ENCODE measurements around the gene LRRIQ1.

Gene LRRIQ1

DNA sequence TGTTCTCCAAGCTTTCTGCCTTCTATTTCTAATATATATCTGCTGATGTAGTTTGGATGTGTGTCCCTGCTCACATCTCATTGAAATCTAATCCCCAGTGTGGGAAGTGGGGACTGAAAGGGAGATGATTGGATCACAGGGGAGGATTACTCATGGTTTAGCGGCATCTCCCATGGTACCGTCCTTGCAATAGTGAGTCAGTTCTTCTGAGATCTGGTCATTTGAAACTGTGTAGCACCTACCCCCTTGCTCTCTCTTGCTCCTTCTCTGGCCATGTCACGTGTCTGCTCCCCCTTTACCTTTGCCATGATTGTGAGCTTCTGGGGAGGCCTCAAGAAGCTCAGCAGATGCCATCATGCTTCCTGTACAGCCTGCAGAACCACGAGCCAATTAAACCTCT lies 217.7 kb downstream of the LRRIQ1 start:
- Mint-ChIP-seq H3K4me3 (no peak overlapping the region), H3K9me3 (peaks cover 9% of the 10 kb centered on the region), H3K36me3 (ENCODE audit: insufficient read depth) (no peaks in the 10 kb centered on the region), H3K27ac (ENCODE audit: low read depth) (no peak overlapping the region), H3K4me1 (no peaks in the 10 kb centered on the region), H3K27me3 (no peaks in the 10 kb centered on the region)
- DNase-seq (ENCODE audit: low spot score in 2 of 2) (no peak), ATAC-seq (replicated peaks; ENCODE audit: extremely low read depth, poor library complexity, severe bottlenecking) (no peak)

DNA sequence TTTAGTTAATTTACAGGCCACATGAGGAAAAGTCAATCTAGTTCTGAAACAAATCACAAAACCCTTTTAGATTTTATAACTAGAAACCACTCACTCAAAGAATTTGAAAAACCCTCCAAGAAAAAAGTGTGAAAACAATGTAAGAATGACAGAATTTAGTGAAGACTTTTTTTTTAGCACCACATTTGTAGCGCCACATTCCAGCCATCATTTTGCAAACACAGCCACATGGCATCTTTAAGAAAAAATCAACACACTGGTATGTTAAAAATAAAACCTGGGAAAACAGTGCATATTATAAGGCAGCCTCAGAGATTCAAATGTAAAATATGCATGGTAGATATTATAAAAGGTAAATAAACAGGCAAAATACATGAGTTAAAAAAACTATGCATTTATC lies 221.5 kb downstream of the LRRIQ1 start:
- DNase-seq (ENCODE audit: low spot score in 2 of 2) (no peak), ATAC-seq (replicated peaks; ENCODE audit: extremely low read depth, poor library complexity, severe bottlenecking) (no peak)
- H3K36me3 Mint-ChIP-seq (ENCODE audit: insufficient read depth), result no peaks in the 10 kb centered on the region
- H3K27ac Mint-ChIP-seq (ENCODE audit: low read depth), result no peak overlapping the region
- no peaks in the 10 kb centered on the region for H3K4me1 Mint-ChIP-seq
- H3K27me3 Mint-ChIP-seq, result no peaks in the 10 kb centered on the region
- peaks cover 6% of the 10 kb centered on the region for H3K9me3 Mint-ChIP-seq
- no peak overlapping the region for H3K4me3 Mint-ChIP-seq

DNA sequence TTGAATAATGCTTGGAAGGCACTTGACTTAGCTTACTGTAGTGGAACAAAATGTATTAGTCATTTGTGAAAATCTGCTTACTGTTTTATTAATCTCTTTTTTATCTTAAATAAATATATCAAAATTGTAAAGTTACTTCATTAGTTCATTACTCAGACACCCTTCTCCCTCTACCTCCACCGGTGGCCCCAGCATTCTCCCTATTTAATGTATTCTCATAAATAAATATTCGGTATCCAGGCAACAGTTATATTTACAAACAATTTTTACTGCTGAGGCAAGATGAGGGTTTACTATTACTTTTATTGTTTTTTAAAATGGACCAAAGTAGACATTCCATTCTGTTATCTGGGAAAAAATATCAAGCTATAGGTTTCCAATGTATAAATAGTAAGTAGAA lies 224.3 kb downstream of the LRRIQ1 start:
- no peak overlapping the region for H3K27ac Mint-ChIP-seq (ENCODE audit: low read depth)
- DNase-seq (ENCODE audit: low spot score in 2 of 2) (no peak), ATAC-seq (replicated peaks; ENCODE audit: extremely low read depth, poor library complexity, severe bottlenecking) (no peak)
- H3K36me3 Mint-ChIP-seq (ENCODE audit: insufficient read depth), result no peaks in the 10 kb centered on the region
- H3K4me3 Mint-ChIP-seq, result no peak overlapping the region
- no peaks in the 10 kb centered on the region for H3K4me1 Mint-ChIP-seq
- no peaks in the 10 kb centered on the region for H3K27me3 Mint-ChIP-seq
- no peaks in the 10 kb centered on the region for H3K9me3 Mint-ChIP-seq

DNA sequence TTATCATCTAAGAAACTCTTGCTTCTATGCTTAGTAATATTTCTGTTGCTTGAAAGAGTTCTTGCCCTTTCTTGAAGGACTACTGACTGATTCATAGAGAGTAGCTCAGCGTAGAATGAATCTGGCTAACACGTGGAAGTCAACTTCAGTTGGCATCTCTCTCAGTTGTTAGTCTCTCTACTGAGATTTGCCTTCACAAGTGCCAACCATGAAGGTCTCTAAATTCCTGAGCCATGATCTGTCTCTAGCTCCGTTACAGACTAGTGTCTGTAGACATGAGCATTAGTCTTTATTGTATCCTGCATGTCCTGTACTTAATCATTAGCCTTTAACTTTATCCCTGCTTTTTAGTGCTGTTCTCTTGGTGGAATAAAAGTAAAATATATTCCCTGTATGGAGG lies 224.7 kb downstream of the LRRIQ1 start:
- DNase-seq (ENCODE audit: low spot score in 2 of 2) (no peak), ATAC-seq (replicated peaks; ENCODE audit: extremely low read depth, poor library complexity, severe bottlenecking) (no peak)
- no peaks in the 10 kb centered on the region for H3K4me1 Mint-ChIP-seq
- H3K9me3 Mint-ChIP-seq, result no peaks in the 10 kb centered on the region
- H3K36me3 Mint-ChIP-seq (ENCODE audit: insufficient read depth), result no peaks in the 10 kb centered on the region
- no peaks in the 10 kb centered on the region for H3K27me3 Mint-ChIP-seq
- no peak overlapping the region for H3K27ac Mint-ChIP-seq (ENCODE audit: low read depth)
- no peak overlapping the region for H3K4me3 Mint-ChIP-seq

DNA sequence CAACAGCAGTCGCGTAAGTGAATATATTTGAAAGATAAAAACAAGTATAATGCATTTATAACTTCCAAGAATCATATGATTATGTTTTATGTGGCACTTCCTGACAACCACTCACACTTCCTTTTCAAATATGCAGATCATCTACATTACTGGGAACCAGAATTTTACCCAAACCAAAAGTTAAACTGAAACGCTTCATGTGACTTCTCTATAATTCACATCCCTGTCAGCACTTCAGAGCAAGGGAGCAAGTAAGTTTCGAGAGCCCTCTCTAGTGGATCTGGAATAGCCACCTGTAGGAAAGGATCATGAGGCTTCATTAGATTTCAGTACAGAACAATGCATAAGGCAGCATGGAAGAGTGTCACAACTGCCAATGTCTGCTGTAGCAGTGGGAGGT lies 230.2 kb downstream of the LRRIQ1 start:
- no peak for DNase-seq (ENCODE audit: low spot score in 2 of 2)
- no peak for ATAC-seq (replicated peaks; ENCODE audit: extremely low read depth, poor library complexity, severe bottlenecking)
- Mint-ChIP-seq H3K36me3 (ENCODE audit: insufficient read depth) (no peaks in the 10 kb centered on the region), H3K9me3 (no peaks in the 10 kb centered on the region), H3K27ac (ENCODE audit: low read depth) (no peak overlapping the region), H3K4me1 (no peaks in the 10 kb centered on the region), H3K4me3 (no peak overlapping the region), H3K27me3 (no peaks in the 10 kb centered on the region)

DNA sequence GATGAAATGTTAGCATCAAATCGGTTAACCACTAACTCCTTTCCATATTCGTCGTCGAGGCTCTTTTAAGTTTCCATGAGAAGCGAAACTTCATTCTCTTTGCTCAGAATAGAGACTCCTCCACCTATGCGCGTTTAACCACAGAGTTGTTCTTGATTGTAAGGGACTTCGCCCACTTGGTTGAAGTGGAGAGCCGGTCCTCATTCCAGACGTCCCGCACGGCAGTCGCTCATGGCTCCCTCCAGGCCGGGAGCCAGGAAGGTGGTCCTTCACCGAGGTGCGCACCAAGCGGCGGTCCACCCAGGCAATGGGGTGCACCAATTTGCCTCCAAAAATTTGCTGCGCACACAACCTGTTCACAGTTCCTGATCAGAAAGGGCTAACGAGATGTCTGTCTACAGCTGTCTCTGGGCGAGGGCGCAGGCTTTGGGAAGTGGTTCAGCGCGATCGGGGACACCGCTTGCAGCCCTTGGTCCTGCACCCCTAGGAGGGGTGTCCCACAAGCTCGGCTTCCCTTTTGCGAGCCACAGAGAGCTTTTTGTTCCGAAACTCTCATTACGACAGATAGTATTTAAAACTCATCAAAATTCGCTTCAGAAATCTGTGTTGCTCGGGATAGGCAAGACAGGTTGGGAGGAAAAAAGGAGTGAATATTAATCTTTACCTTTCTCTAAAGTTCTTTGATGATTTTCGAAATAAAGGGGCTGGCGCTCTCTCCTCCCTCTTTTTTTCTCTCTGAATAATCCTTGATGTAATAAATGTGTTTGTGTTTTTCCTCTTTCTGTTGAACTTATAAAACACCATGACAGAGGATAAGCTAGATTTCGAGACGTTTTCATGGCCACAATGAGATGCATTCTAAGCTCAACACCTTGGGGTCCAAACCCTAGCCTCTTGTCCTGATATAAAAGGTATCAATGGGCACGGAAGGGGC lies 237.5 kb downstream of the LRRIQ1 start:
- Mint-ChIP-seq H3K9me3 (peaks cover 9% of the 10 kb centered on the region), H3K4me3 (no peak overlapping the region), H3K27me3 (no peaks in the 10 kb centered on the region), H3K36me3 (ENCODE audit: insufficient read depth) (no peaks in the 10 kb centered on the region), H3K4me1 (no peaks in the 10 kb centered on the region), H3K27ac (ENCODE audit: low read depth) (no peak overlapping the region)
- DNase-seq (ENCODE audit: low spot score in 2 of 2) (no peak), ATAC-seq (replicated peaks; ENCODE audit: extremely low read depth, poor library complexity, severe bottlenecking) (no peak)

DNA sequence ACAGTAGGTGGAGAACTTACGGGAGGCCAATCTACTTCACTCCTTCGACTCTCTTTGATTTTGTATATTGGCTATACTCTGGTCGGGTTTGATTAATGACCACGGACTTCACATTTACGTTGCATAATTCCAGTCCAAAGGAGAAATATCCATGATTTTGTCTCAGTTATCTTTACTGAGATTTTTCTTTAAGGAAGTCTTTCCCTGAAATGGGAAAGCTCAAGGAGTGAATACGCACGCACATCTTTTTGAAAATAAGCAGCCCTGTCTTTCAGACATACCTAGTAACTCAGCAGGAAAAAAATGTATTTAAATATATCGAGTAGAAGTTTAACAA lies 238.1 kb downstream of the LRRIQ1 start:
- no peaks in the 10 kb centered on the region for H3K36me3 Mint-ChIP-seq (ENCODE audit: insufficient read depth)
- no peak for ATAC-seq (replicated peaks; ENCODE audit: extremely low read depth, poor library complexity, severe bottlenecking)
- H3K9me3 Mint-ChIP-seq, result peaks cover 9% of the 10 kb centered on the region
- no peaks in the 10 kb centered on the region for H3K27me3 Mint-ChIP-seq
- no peak for DNase-seq (ENCODE audit: low spot score in 2 of 2)
- H3K27ac Mint-ChIP-seq (ENCODE audit: low read depth), result no peak overlapping the region
- H3K4me1 Mint-ChIP-seq, result no peaks in the 10 kb centered on the region
- H3K4me3 Mint-ChIP-seq, result no peak overlapping the region

DNA sequence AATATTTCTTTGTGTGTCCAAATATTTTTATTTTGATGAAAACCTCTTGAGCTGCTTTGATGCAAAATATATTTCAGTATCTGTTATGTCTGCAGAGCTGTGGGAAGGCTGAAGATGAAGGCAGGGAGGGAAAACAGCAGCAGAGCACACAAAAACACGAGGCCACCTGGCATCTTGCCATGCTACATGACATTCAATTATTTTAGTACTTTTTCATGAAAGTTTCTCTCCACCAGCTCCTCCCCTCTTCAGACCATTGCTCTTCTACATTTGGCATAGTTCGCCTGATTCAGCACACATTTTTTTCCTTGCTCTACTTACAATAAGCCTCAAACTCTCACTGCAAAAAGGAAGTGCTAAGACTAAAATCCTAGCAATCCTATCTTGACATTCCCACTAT lies 239.2 kb downstream of the LRRIQ1 start:
- Mint-ChIP-seq H3K27ac (ENCODE audit: low read depth) (no peak overlapping the region), H3K9me3 (peaks cover 9% of the 10 kb centered on the region), H3K4me3 (no peak overlapping the region), H3K4me1 (no peaks in the 10 kb centered on the region), H3K36me3 (ENCODE audit: insufficient read depth) (no peaks in the 10 kb centered on the region), H3K27me3 (no peaks in the 10 kb centered on the region)
- DNase-seq (ENCODE audit: low spot score in 2 of 2) (no peak), ATAC-seq (replicated peaks; ENCODE audit: extremely low read depth, poor library complexity, severe bottlenecking) (no peak)

DNA sequence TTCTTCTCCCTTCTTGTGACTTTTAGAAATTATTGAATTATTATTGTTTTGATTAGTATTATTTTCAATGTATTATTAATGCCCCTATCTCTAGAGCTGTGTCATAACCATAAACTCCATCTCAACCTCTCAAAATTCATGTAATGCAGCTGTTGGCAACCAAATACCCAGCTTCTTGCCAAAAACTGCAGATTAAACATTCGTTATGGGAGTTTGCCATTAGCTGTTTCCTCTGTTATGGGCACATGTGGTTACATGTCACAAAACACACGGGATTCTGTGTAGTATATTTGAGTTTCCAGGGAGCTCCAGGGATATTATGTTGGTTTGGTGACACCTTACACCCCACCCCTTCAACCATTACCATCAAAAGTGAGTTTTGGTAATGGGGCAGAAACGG lies 241.0 kb downstream of the LRRIQ1 start:
- DNase-seq (ENCODE audit: low spot score in 2 of 2), result no peak
- no peak for ATAC-seq (replicated peaks; ENCODE audit: extremely low read depth, poor library complexity, severe bottlenecking)
- Mint-ChIP-seq H3K9me3 (peaks cover 9% of the 10 kb centered on the region), H3K27me3 (no peaks in the 10 kb centered on the region), H3K27ac (ENCODE audit: low read depth) (no peak overlapping the region), H3K4me3 (no peak overlapping the region), H3K4me1 (no peaks in the 10 kb centered on the region), H3K36me3 (ENCODE audit: insufficient read depth) (no peaks in the 10 kb centered on the region)

DNA sequence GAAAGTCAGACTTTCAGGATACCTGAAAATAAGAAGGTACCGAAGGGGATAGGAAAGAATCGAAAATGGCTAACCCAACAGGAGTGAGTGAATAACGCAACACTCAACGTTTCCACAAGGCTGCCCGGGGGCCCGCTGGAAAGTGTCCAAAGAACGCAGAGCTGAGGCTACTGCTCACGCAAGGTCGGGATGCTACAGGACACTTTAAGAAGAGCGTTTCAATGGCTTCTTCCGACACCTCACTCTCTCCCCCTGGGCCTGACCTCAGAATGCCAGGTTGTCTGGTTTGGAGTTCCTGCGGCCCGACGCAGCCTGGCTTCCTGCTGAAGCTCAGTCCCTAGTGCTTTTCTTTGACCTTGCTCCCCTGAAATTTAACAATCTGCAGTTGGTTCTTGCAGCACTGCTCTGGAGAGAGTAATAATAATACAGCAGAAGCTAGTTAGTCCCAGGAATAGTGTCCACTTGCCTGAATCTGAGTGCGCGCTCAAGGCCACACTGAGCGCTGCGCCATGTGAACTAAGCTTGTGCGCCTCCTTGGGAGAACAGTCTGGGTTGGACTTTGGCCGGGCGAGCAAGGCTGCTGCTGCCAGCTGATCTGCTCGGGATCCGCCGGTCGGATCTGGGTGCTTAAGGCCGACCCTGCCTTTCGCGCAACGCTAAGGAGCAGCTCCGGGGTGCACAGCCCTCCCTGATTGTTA lies 241.9 kb downstream of the LRRIQ1 start:
- DNase-seq (ENCODE audit: low spot score in 2 of 2) (no peak), ATAC-seq (replicated peaks; ENCODE audit: extremely low read depth, poor library complexity, severe bottlenecking) (no peak)
- no peak overlapping the region for H3K27ac Mint-ChIP-seq (ENCODE audit: low read depth)
- H3K36me3 Mint-ChIP-seq (ENCODE audit: insufficient read depth), result no peaks in the 10 kb centered on the region
- no peak overlapping the region for H3K4me3 Mint-ChIP-seq
- H3K4me1 Mint-ChIP-seq, result no peaks in the 10 kb centered on the region
- peaks cover 9% of the 10 kb centered on the region for H3K9me3 Mint-ChIP-seq
- H3K27me3 Mint-ChIP-seq, result no peaks in the 10 kb centered on the region

DNA sequence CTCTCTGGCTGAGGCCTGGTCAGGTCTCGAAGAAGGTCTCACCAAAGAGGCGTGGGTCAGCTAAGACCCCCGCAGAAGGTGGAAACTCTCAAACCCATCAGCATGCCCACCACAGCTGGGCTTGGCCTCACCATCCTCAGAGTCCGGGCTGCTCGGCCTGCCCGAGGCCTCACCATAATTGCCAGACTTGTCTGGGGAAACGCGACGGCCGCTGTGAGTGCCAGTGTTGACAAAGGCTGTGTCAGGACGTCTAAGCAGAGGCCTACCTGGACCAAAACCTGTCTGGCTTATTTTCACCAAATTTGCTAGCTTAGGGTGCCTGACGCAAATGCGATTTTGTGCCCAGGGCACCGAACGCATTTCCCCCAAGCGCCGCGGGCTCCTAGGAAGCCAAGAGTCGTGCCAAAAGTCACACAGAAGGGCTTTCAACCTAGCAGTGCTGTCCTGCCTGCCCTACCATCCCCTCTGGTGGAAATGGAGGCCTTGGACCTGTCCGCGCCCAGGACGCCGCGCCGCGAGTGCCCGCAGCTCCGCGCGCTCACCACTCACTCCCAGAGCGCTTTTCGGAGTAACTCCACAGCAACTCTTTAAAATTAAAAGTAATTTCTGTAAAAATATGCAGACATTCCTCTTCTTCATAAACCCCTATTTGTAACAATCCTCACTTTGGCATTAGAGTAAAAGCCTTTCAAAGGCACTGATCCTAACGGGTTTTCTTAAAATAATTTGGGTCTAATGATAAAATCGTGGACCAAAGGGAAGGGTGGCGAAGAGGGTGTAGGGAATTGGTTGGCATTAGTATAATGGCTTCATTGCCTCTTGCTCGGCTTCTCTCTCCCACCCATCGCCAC lies 242.7 kb downstream of the LRRIQ1 start:
- Mint-ChIP-seq H3K27me3 (no peaks in the 10 kb centered on the region), H3K27ac (ENCODE audit: low read depth) (no peak overlapping the region), H3K36me3 (ENCODE audit: insufficient read depth) (no peaks in the 10 kb centered on the region), H3K4me1 (no peaks in the 10 kb centered on the region), H3K9me3 (peaks cover 9% of the 10 kb centered on the region), H3K4me3 (no peak overlapping the region)
- no peak for DNase-seq (ENCODE audit: low spot score in 2 of 2)
- no peak for ATAC-seq (replicated peaks; ENCODE audit: extremely low read depth, poor library complexity, severe bottlenecking)

DNA sequence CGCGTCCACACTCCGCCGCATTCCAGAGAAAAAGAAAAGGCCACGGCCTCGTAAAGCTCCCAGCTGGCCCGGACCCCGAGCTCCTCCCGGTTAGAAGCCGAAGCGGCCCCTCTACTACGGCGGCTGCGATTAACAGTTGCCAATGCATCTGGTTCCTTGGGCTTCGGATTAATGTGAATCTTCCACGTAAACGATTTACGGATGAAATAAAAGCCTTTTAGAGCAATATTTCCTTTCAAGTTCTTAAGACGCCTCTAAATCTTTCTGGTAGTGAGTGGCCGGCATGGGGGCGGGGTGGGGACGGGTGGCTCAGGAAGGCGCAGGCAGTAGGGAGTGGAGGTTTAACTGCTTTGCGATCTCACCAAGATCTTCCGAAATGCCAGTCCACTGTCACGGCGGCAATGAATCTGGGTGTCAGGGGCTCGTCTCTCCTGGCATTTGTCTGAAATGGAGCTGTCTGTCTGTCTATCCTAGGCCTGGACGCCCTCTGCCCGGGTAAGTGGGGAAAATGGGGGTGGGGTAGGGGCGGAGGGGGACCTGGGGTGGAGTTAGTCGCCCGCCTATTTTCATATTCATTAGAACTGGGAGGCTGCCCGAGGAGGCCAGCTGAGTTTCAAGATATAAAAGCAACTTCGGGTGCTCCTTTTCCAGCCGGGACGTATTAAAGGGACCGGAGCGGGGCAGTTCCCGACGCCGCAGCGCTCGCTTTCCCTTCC lies 243.5 kb downstream of the LRRIQ1 start:
- no peaks in the 10 kb centered on the region for H3K27me3 Mint-ChIP-seq
- DNase-seq (ENCODE audit: low spot score in 2 of 2) (no peak), ATAC-seq (replicated peaks; ENCODE audit: extremely low read depth, poor library complexity, severe bottlenecking) (no peak)
- H3K4me1 Mint-ChIP-seq, result no peaks in the 10 kb centered on the region
- H3K36me3 Mint-ChIP-seq (ENCODE audit: insufficient read depth), result no peaks in the 10 kb centered on the region
- peaks cover 5% of the 10 kb centered on the region for H3K9me3 Mint-ChIP-seq
- no peak overlapping the region for H3K27ac Mint-ChIP-seq (ENCODE audit: low read depth)
- no peak overlapping the region for H3K4me3 Mint-ChIP-seq
